Measurements from ENCODE around the gene CDH4. TPM values are rescaled to one million over a fixed set of nuclear protein-coding genes. Genes with fewer than 3 reads are reported as not detected.

The CDH4 gene
- polyA plus RNA-seq, 1 donor (not counting 4 experiments of a cell fraction or from before 2014, with no cell fraction given) = 2.2 TPM

DNA sequence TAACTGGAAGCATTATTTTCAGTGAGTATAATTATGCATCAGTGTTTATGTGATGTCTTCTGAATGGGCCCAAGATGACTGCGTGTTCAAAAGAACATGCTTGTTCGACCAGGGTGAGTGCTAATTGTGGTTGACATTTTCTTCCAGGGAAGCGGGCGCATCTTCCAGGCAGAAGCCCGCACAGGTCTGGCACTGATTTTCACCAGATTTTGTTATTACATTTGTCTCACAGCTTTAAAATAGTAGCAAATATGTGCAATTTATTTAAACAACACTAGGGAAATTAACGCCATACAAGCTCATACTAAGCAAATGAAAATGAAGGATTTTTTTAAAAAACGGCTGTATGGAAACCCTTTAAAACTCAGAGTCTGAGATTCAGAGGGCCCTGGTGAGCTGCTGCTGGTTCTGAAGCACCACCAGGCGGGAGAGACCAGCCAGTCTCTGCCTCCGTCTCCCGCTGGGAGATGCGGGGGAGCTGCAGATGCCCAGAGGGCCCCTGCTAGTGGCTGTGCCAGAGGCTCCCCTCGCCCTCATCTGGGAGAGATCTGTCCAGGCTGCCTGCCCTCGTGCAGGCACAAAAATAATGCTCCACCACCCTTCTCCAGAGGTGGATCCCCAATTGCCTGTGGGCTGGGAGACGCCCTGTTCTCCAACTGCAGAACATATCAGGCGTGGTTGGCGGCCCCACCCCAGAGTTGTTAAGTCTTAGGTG, 516.7 kb downstream of the CDH4 start:
- FAIRE-seq (no peak), DNase-seq (ENCODE audit: low read depth, low spot score) (no peak)
- H3K9ac ChIP-seq (ENCODE audit: control insufficient read depth, extremely low read depth, insufficient read depth, low read length) = no peak overlapping the region
- H3K27ac ChIP-seq (ENCODE audit: control insufficient read depth, insufficient read depth, low read length) = no peak overlapping the region
- no peaks in the 10 kb centered on the region for H3K4me1 ChIP-seq (ENCODE audit: control insufficient read depth, extremely low read depth, insufficient read depth, low read length)
- no peaks in the 10 kb centered on the region for H3K36me3 ChIP-seq (ENCODE audit: control insufficient read depth in 2 of 2, extremely low read depth in 1 of 2, insufficient read depth in 2 of 2, low read length in 2 of 2)
- dilution Hi-C loops (cut with MboI; ENCODE audit: extremely low pct_ligation_motif_present, low sequenced_read_pairs) = no loop called here
- no peak overlapping the region for H3K4me3 ChIP-seq (ENCODE audit: control insufficient read depth in 2 of 3, extremely low read depth in 1 of 3, insufficient read depth in 2 of 3, low read depth in 1 of 3, low read length in 3 of 3)
- H3K9me1 ChIP-seq (ENCODE audit: control insufficient read depth, extremely low read depth, insufficient read depth, low read length) = no peaks in the 10 kb centered on the region
- H3K27me3 ChIP-seq (ENCODE audit: control insufficient read depth, extremely low read depth, insufficient read depth, low read length) = peaks cover 10% of the 10 kb centered on the region
- no peak overlapping the region for H3K4me2 ChIP-seq (ENCODE audit: control insufficient read depth, extremely low read depth, insufficient read depth, low read depth, low read length)
- H2AFZ ChIP-seq (ENCODE audit: control insufficient read depth, low read length) = no peak overlapping the region
- no peaks in the 10 kb centered on the region for H3K79me2 ChIP-seq (ENCODE audit: control insufficient read depth, insufficient read depth, low read length)
- TF ChIP-seq, protein P1, sequence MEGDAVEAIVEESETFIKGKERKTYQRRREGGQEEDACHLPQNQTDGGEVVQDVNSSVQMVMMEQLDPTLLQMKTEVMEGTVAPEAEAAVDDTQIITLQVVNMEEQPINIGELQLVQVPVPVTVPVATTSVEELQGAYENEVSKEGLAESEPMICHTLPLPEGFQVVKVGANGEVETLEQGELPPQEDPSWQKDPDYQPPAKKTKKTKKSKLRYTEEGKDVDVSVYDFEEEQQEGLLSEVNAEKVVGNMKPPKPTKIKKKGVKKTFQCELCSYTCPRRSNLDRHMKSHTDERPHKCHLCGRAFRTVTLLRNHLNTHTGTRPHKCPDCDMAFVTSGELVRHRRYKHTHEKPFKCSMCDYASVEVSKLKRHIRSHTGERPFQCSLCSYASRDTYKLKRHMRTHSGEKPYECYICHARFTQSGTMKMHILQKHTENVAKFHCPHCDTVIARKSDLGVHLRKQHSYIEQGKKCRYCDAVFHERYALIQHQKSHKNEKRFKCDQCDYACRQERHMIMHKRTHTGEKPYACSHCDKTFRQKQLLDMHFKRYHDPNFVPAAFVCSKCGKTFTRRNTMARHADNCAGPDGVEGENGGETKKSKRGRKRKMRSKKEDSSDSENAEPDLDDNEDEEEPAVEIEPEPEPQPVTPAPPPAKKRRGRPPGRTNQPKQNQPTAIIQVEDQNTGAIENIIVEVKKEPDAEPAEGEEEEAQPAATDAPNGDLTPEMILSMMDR (optimal IDR thresholded peaks at IDR 0.05 in 1 of 3, IDR thresholded peaks at IDR 0.05 in 1 of 3, conservative IDR thresholded peaks at IDR 0.05 in 1 of 3; ENCODE audit: extremely low read depth in 1 of 3, insufficient read depth in 2 of 3, low read length in 3 of 3) = no peak
- no peak for TF ChIP-seq EZH2 (IDR thresholded peaks at IDR 0.05; ENCODE audit: low read length)
- no peaks in the 10 kb centered on the region for H3K9me3 ChIP-seq (ENCODE audit: control insufficient read depth, low read depth, low read length)
- no peaks in the 10 kb centered on the region for H4K20me1 ChIP-seq (ENCODE audit: control insufficient read depth, extremely low read depth, insufficient read depth, low read length)

DNA sequence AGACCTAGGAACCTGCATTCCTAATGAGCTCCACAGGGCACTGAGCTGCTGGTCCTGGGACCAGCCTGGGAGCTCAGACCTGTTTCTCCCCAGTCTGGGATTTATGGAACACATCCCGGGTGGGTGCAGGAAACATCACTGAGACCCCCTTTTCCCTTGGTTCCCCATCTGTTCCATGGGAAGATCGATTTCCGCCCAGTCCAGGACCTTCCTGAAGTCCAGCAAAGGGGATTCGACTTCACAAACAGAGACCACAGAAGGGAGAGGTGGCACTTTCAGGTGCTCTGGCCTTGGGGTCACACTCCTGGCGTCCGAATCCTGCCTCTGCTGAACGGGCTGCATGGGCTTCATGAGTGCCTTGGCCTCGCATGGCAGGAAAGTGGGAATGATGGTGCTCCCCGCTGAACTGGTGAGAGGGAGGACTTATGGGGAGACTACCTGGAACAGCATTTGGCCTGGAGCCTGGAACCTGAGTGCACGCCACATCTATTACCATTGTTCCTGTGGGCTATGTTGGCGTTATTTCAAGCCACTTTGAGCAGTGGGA, 517.3 kb downstream of the CDH4 start:
- Histone ChIP-seq H3K27ac (ENCODE audit: control insufficient read depth, insufficient read depth, low read length) (no peak overlapping the region), H3K36me3 (ENCODE audit: control insufficient read depth in 2 of 2, extremely low read depth in 1 of 2, insufficient read depth in 2 of 2, low read length in 2 of 2) (no peaks in the 10 kb centered on the region), H3K9me1 (ENCODE audit: control insufficient read depth, extremely low read depth, insufficient read depth, low read length) (no peaks in the 10 kb centered on the region), H3K27me3 (ENCODE audit: control insufficient read depth, extremely low read depth, insufficient read depth, low read length) (peaks cover 10% of the 10 kb centered on the region), H2AFZ (ENCODE audit: control insufficient read depth, low read length) (no peak overlapping the region), H3K79me2 (ENCODE audit: control insufficient read depth, insufficient read depth, low read length) (no peaks in the 10 kb centered on the region), H4K20me1 (ENCODE audit: control insufficient read depth, extremely low read depth, insufficient read depth, low read length) (peaks cover 3% of the 10 kb centered on the region), H3K4me1 (ENCODE audit: control insufficient read depth, extremely low read depth, insufficient read depth, low read length) (no peaks in the 10 kb centered on the region), H3K4me2 (ENCODE audit: control insufficient read depth, extremely low read depth, insufficient read depth, low read depth, low read length) (no peak overlapping the region), H3K4me3 (ENCODE audit: control insufficient read depth in 2 of 3, extremely low read depth in 1 of 3, insufficient read depth in 2 of 3, low read depth in 1 of 3, low read length in 3 of 3) (no peak overlapping the region), H3K9ac (ENCODE audit: control insufficient read depth, extremely low read depth, insufficient read depth, low read length) (no peak overlapping the region), H3K9me3 (ENCODE audit: control insufficient read depth, low read depth, low read length) (no peaks in the 10 kb centered on the region)
- FAIRE-seq (no peak), DNase-seq (ENCODE audit: low read depth, low spot score) (no peak)
- TF ChIP-seq EZH2 (IDR thresholded peaks at IDR 0.05; ENCODE audit: low read length) = no peak
- TF ChIP-seq, protein P1 (optimal IDR thresholded peaks at IDR 0.05 in 1 of 3, IDR thresholded peaks at IDR 0.05 in 1 of 3, conservative IDR thresholded peaks at IDR 0.05 in 1 of 3; ENCODE audit: extremely low read depth in 1 of 3, insufficient read depth in 2 of 3, low read length in 3 of 3) = no peak
- dilution Hi-C loops (cut with MboI; ENCODE audit: extremely low pct_ligation_motif_present, low sequenced_read_pairs) = no loop called here

All from keratinocyte (primary cell).